SK-MEL-5 (cell line): ENCODE results near the gene SNRK. TPM values are rescaled to one million over a fixed set of nuclear protein-coding genes. Genes with fewer than 3 reads are reported as not detected.
A peak's percentile ranks its signal among the peaks of the same experiment; 100 is the strongest.

Experiments
- DNase-seq: peaks from one replicate; pipeline ENCODE4 v3.0.0-alpha.2; 2016; ENCODE audit warnings: low read depth, low spot score
- in situ Hi-C: cut with HindIII; loops from 2 replicates; pipeline ENCODE4 v1.10.0; 2016; ENCODE audit warnings: low sequenced_read_pairs, high pct_unique_total_duplicates, low pct_unique_long_range_greater_than_20kb
- total RNA-seq: library from RNA; depleted of rRNA; stranded (reverse); fragments of >200 nt; shearing (Covaris generic); gene quantifications from 2 replicates; pipeline ENCODE4 v1.2.3, GENCODE V29; 2014

Gene SNRK
- total RNA-seq, 1 experiment from 2014 or later = 20.6 TPM

- in situ Hi-C loops = no loop called here
Measured at GRCh38 chr3:43296565-43296964, 10.2 kb downstream of the SNRK start.

GRCh38 chr3:43298292-43298691 is 12.0 kb downstream of the SNRK start:
- in situ Hi-C loops = no loop called here
- no peak for DNase-seq

More at GRCh38 chr3:43296565-43296964, 10.2 kb downstream of the SNRK start:
- no peak for DNase-seq

- DNase-seq = no peak
- in situ Hi-C loops = no loop called here
Measured at GRCh38 chr3:43298761-43299160, 12.4 kb downstream of the SNRK start.

GRCh38 chr3:43302116-43302880 is 16.0 kb downstream of the SNRK start:
- no peak for DNase-seq
- in situ Hi-C loops = no loop called here

- in situ Hi-C loops = no loop called here
- no peak for DNase-seq
Measured at GRCh38 chr3:43304126-43304525, 17.8 kb downstream of the SNRK start.

- in situ Hi-C loops = no loop called here
- DNase-seq = no peak
Measured at GRCh38 chr3:43307226-43307625, 20.9 kb downstream of the SNRK start.

GRCh38 chr3:43307649-43308048 is 21.3 kb downstream of the SNRK start:
- DNase-seq = no peak
- in situ Hi-C loops = no loop called here

- DNase-seq = no peak
- in situ Hi-C loops = no loop called here
Measured at GRCh38 chr3:43309372-43310305, 23.3 kb downstream of the SNRK start.

- no peak for DNase-seq
- in situ Hi-C loops = no loop called here
Measured at GRCh38 chr3:43316783-43317460, 30.6 kb downstream of the SNRK start.

- no peak for DNase-seq
- in situ Hi-C loops = no loop called here
Measured at GRCh38 chr3:43317461-43318316, 31.3 kb downstream of the SNRK start.

GRCh38 chr3:43319376-43319775 is 33.0 kb downstream of the SNRK start:
- DNase-seq = no peak
- in situ Hi-C loops = no loop called here

- in situ Hi-C loops = no loop called here
- no peak for DNase-seq
Measured at GRCh38 chr3:43319794-43320193, 33.5 kb downstream of the SNRK start.

GRCh38 chr3:43320288-43320687 is 33.9 kb downstream of the SNRK start:
- in situ Hi-C loops = no loop called here
- DNase-seq = no peak

GRCh38 chr3:43323541-43323940 is 37.2 kb downstream of the SNRK start:
- in situ Hi-C loops = no loop called here
- no peak for DNase-seq

- peak; percentile 96 for DNase-seq
- in situ Hi-C loops = no loop called here
Measured at GRCh38 chr3:43326891-43327581, 40.7 kb downstream of the SNRK start.

GRCh38 chr3:43327582-43327979 is 41.2 kb downstream of the SNRK start:
- no peak for DNase-seq
- in situ Hi-C loops = no loop called here

GRCh38 chr3:43328653-43329052 is 42.3 kb downstream of the SNRK start:
- DNase-seq = no peak
- in situ Hi-C loops = no loop called here
